SK-N-SH treated with all-trans-retinoic acid at 6 μM for 48 hours (cell line): ENCODE measurements around the gene GALNT13.

Source experiments
- ATAC-seq: fragments of 200-7000 bp; cut with Tn5 transposase; 3 replicates; pipeline ENCODE4 v1.9.1; 2020; ENCODE audit warnings: mild to moderate bottlenecking, moderate library complexity
- ARNTL ChIP-seq: fragments of 450-650 bp; formaldehyde crosslinking; IDR thresholded peaks from 2 replicates; pipeline ENCODE4 v1.5.0; 2020; ENCODE audit warnings: low read depth, mild to moderate bottlenecking, moderate library complexity, borderline replicate concordance
- BACH2 ChIP-seq: fragments of 250-450 bp; sonication (Bioruptor Pico); IDR thresholded peaks from 2 replicates; pipeline ENCODE4 v1.9.0; 2021; ENCODE audit warnings: mild to moderate bottlenecking, borderline replicate concordance
- CREB5 ChIP-seq: fragments of 250-450 bp; sonication (Bioruptor Pico); IDR thresholded peaks from 2 replicates; pipeline ENCODE4 v1.5.1; 2020; ENCODE audit warnings: low read depth, mild to moderate bottlenecking, moderate library complexity
- CSDC2 ChIP-seq: fragments of 250-450 bp; sonication (Bioruptor Pico); IDR thresholded peaks from 2 replicates; pipeline ENCODE4 v1.5.0; 2020; ENCODE audit warnings: mild to moderate bottlenecking, moderate library complexity
- CSRNP3 ChIP-seq: fragments of 250-450 bp; sonication (Bioruptor Pico); IDR thresholded peaks from 2 replicates; pipeline ENCODE4 v1.5.1; 2021; ENCODE audit warnings: mild to moderate bottlenecking, moderate library complexity
- ESRRG ChIP-seq: fragments of 250-450 bp; sonication (Bioruptor Pico); IDR thresholded peaks from 2 replicates; pipeline ENCODE4 v1.6.1; 2021; ENCODE audit warnings: mild to moderate bottlenecking
- GLIS3 ChIP-seq: fragments of 250-450 bp; sonication (Bioruptor Pico); IDR thresholded peaks from 2 replicates; pipeline ENCODE4 v1.5.0; 2020; ENCODE audit warnings: mild to moderate bottlenecking, moderate library complexity
- ISL1 ChIP-seq: fragments of 250-450 bp; sonication (Bioruptor Pico); IDR thresholded peaks from 2 replicates; pipeline ENCODE4 v2.1.2; 2022; ENCODE audit warnings: mild to moderate bottlenecking, moderate library complexity
- OSR1 ChIP-seq: fragments of 250-450 bp; sonication (Bioruptor Pico); IDR thresholded peaks from 2 replicates; pipeline ENCODE4 v1.8.0; 2022; ENCODE audit warnings: moderate library complexity, mild to moderate bottlenecking, inconsistent platforms
- PATZ1 ChIP-seq: fragments of 250-450 bp; sonication (Bioruptor Pico); IDR thresholded peaks from 2 replicates; pipeline ENCODE4 v1.8.0; 2020; ENCODE audit warnings: mild to moderate bottlenecking, moderate library complexity, borderline replicate concordance
- POU6F1 ChIP-seq: fragments of 250-450 bp; sonication (Bioruptor Pico); IDR thresholded peaks from 2 replicates; pipeline ENCODE4 v1.8.0; 2021; ENCODE audit warnings: low read depth, mild to moderate bottlenecking, moderate library complexity, borderline replicate concordance
- RARB ChIP-seq: fragments of 250-450 bp; sonication (Bioruptor Pico); IDR thresholded peaks from 2 replicates; pipeline ENCODE4 v1.8.0; 2021; ENCODE audit warnings: mild to moderate bottlenecking, moderate library complexity
- SNAI2 ChIP-seq: fragments of 250-450 bp; sonication (Bioruptor Pico); IDR thresholded peaks from 2 replicates; pipeline ENCODE4 v1.5.0; 2020; ENCODE audit warnings: mild to moderate bottlenecking, moderate library complexity
- TCF4 ChIP-seq: fragments of 250-450 bp; sonication (Bioruptor Pico); IDR thresholded peaks from 2 replicates; pipeline ENCODE4 v1.8.0; 2021; ENCODE audit warnings: mild to moderate bottlenecking, moderate library complexity, borderline replicate concordance
- TOX ChIP-seq: fragments of 250-450 bp; sonication (Bioruptor Pico); IDR thresholded peaks from 2 replicates; pipeline ENCODE4 v1.8.0; 2021; ENCODE audit warnings: mild to moderate bottlenecking, moderate library complexity, borderline replicate concordance
- TSHZ2 ChIP-seq: fragments of 250-450 bp; sonication (Bioruptor Pico); IDR thresholded peaks from 2 replicates; pipeline ENCODE4 v1.5.0; 2020; ENCODE audit warnings: mild to moderate bottlenecking, moderate library complexity
- ZC3H10 ChIP-seq: fragments of 250-450 bp; sonication (Bioruptor Pico); IDR thresholded peaks from 2 replicates; pipeline ENCODE4 v1.5.1; 2021; ENCODE audit warnings: mild to moderate bottlenecking, moderate library complexity
- ZFP3 ChIP-seq: fragments of 250-450 bp; sonication (Bioruptor Pico); IDR thresholded peaks from 2 replicates; pipeline ENCODE4 v1.5.0; 2020; ENCODE audit warnings: mild to moderate bottlenecking, moderate library complexity
- ZFP30 ChIP-seq: fragments of 450-650 bp; formaldehyde crosslinking; IDR thresholded peaks from 2 replicates; pipeline ENCODE4 v1.5.0; 2022; ENCODE audit warnings: mild to moderate bottlenecking, moderate library complexity
- ZNF565 ChIP-seq: fragments of 450-650 bp; formaldehyde crosslinking; conservative IDR thresholded peaks from 2 replicates; pipeline ENCODE4 v1.5.0; 2020; ENCODE audit warnings: low read depth, mild to moderate bottlenecking, moderate library complexity
- ZNF70 ChIP-seq: fragments of 450-650 bp; formaldehyde crosslinking; IDR thresholded peaks from 2 replicates; pipeline ENCODE4 v1.5.0; 2020; ENCODE audit warnings: mild to moderate bottlenecking, moderate library complexity
- ZNF8 ChIP-seq: fragments of 450-650 bp; formaldehyde crosslinking; IDR thresholded peaks from 2 replicates; pipeline ENCODE4 v1.5.0; 2020; ENCODE audit warnings: mild to moderate bottlenecking, moderate library complexity

Gene GALNT13

GRCh38 chr2:154408786-154409185 lies 537.1 kb downstream of the GALNT13 start:
- no peak for ATAC-seq
- TF ChIP-seq GLIS3 (CRISPR knock-in tag) (no peak), TCF4 (CRISPR knock-in tag) (no peak), POU6F1 (CRISPR knock-in tag) (no peak), PATZ1 (CRISPR knock-in tag) (no peak), ZNF8 (CRISPR knock-in tag) (no peak)

- no peak for TF ChIP-seq ZC3H10 (CRISPR knock-in tag)
- TF ChIP-seq SNAI2 (CRISPR knock-in tag): no peak
- TF ChIP-seq, all 23 proteins: peak for 0
- no peak for ATAC-seq
Observed at GRCh38 chr2:154422251-154422650, 550.5 kb downstream of the GALNT13 start.

- no peak for ATAC-seq
- TF ChIP-seq ZNF565 (CRISPR knock-in tag) (no peak), CSDC2 (CRISPR knock-in tag) (no peak), OSR1 (CRISPR knock-in tag) (no peak), ZNF8 (CRISPR knock-in tag) (no peak), GLIS3 (CRISPR knock-in tag) (no peak), TOX (CRISPR knock-in tag) (no peak), TSHZ2 (CRISPR knock-in tag) (no peak), RARB (CRISPR knock-in tag) (no peak), ESRRG (no peak), BACH2 (CRISPR knock-in tag) (no peak), ZFP3 (no peak), ISL1 (no peak), POU6F1 (CRISPR knock-in tag) (no peak), ZFP30 (no peak), ARNTL (no peak), CREB5 (CRISPR knock-in tag) (no peak), PATZ1 (CRISPR knock-in tag) (no peak), CSRNP3 (CRISPR knock-in tag) (no peak), SNAI2 (CRISPR knock-in tag) (no peak), ZNF70 (CRISPR knock-in tag) (no peak)
Observed at GRCh38 chr2:154425994-154426393, 554.3 kb downstream of the GALNT13 start.
